ENCODE data around the gene EPHB1. TPM values are rescaled to one million over a fixed set of nuclear protein-coding genes. Genes with fewer than 3 reads are reported as not detected.

Gene EPHB1
- total RNA-seq, 4 donors from 2014 or later = 0.82 to 2.2 (median 1.2) TPM

GRCh38 chr3:135304378-135304777 lies 509.3 kb downstream of the EPHB1 start:
- Histone ChIP-seq H3K27ac (no peak overlapping the region), H3K36me3 (no peaks in the 10 kb centered on the region), H3K4me3 (no peak overlapping the region), H3K27me3 (no peaks in the 10 kb centered on the region), H3K4me1 (no peaks in the 10 kb centered on the region), H3K9me3 (no peaks in the 10 kb centered on the region)
- 67 to 70% methylated on average over 1 of the region's 1 CpG for WGBS, 2 donors (ENCODE audit: low coverage in 1 of 2)
- TF ChIP-seq EP300 (IDR thresholded peaks at IDR 0.05; ENCODE audit: low read depth) = no peak
- no peak for TF ChIP-seq POLR2AphosphoS5 (IDR thresholded peaks at IDR 0.05)
- TF ChIP-seq CTCF (IDR thresholded peaks at IDR 0.05) = no peak
- TF ChIP-seq POLR2A (IDR thresholded peaks at IDR 0.05) = no peak
- in situ Hi-C loops (cut with MboI; ENCODE audit: low pct_ligation_motif_present in 1 of 4, low pct_unique_long_range_greater_than_20kb in 1 of 4, low sequenced_read_pairs in 3 of 4) (no loop called here), intact Hi-C loops (cut with DNase I; ENCODE audit: low total_unique reads) (no loop called here)
- DNase-seq = no peak

Small RNA genes within 50 kb of the gene (small RNA-seq; reads per million reads assigned to genes)
- gene RNA5SP141 (0 to 0.48 (median 0.16) reads per million in 4 donors), gene RNU6-1174P (0 reads per million in 4 donors)

Other genes starting within 250 kb of the EPHB1 start
- gene KY, start 144.2 kb upstream of the EPHB1 start, total RNA-seq = under 1 TPM in 1 of 4 donors, not detected in 3; 0.41 TPM

Data from transverse colon (tissue), 4 donors.